Measurements from ENCODE around the gene RDH8. TPM values are rescaled to one million over a fixed set of nuclear protein-coding genes. Genes with fewer than 3 reads are reported as not detected.

Gene RDH8
- total and polyA plus RNA-seq, 10 of the 15 experiments (the other 5 are each of a cell fraction or from before 2014, with no cell fraction given): 0.04 to 0.58 (median 0.05) TPM; not detected in 7

- Histone ChIP-seq H3K4me2 (ENCODE audit: control insufficient read depth, insufficient read depth) (no peak overlapping the region), H3K79me2 (ENCODE audit: control insufficient read depth, insufficient read depth, low read length) (no peaks in the 10 kb centered on the region), H3K36me3 (ENCODE audit: control insufficient read depth in 2 of 2, insufficient read depth in 2 of 2, low read length in 1 of 2) (no peaks in the 10 kb centered on the region), H3K9me3 (replicated peaks; ENCODE audit: control insufficient read depth, insufficient read depth, low read length) (no peaks in the 10 kb centered on the region), H3K9ac (ENCODE audit: control insufficient read depth, insufficient read depth, low read length) (no peak overlapping the region), H3K27ac (ENCODE audit: control insufficient read depth, insufficient read depth) (no peak overlapping the region), H2AFZ (ENCODE audit: control insufficient read depth, low read depth, low read length) (no peak overlapping the region), H3K27me3 (replicated peaks in 1 of 2; ENCODE audit: control insufficient read depth in 2 of 2, insufficient read depth in 2 of 2, low read length in 1 of 2) (no peaks in the 10 kb centered on the region), H3K4me1 (ENCODE audit: control insufficient read depth, insufficient read depth, low read length) (no peaks in the 10 kb centered on the region), H4K20me1 (ENCODE audit: control insufficient read depth, insufficient read depth) (no peaks in the 10 kb centered on the region), H3K4me3 (no peak overlapping the region)
- TF ChIP-seq MXI1 (IDR thresholded peaks at IDR 0.05; ENCODE audit: low read depth, low read length): no peak
- TF ChIP-seq HCFC1 (IDR thresholded peaks at IDR 0.05; ENCODE audit: low read length): no peak
- no peak for TF ChIP-seq JUNB (IDR thresholded peaks at IDR 0.05)
- TF ChIP-seq ZBED1 (IDR thresholded peaks at IDR 0.05; ENCODE audit: borderline replicate concordance): no peak
- TF ChIP-seq MTA2 (IDR thresholded peaks at IDR 0.05; ENCODE audit: low read depth): no peak
- TF ChIP-seq RCOR1 (conservative IDR thresholded peaks at IDR 0.05; ENCODE audit: low read depth, low read length): no peak
- no peak for TF ChIP-seq GABPA (IDR thresholded peaks at IDR 0.05; ENCODE audit: low read depth)
- no peak for TF ChIP-seq EED (IDR thresholded peaks at IDR 0.05; ENCODE audit: low read depth)
- TF ChIP-seq ESRRA (IDR thresholded peaks at IDR 0.05; ENCODE audit: low read length): no peak
- TF ChIP-seq JUND (IDR thresholded peaks at IDR 0.05; ENCODE audit: low read depth, low read length): no peak
- TF ChIP-seq HDAC2 (IDR thresholded peaks at IDR 0.05): no peak
- TF ChIP-seq SMAD1 (IDR thresholded peaks at IDR 0.05; ENCODE audit: low read depth, partially characterized antibody): no peak
- no peak for TF ChIP-seq ETV6 (conservative IDR thresholded peaks at IDR 0.05 in 1 of 2, IDR thresholded peaks at IDR 0.05 in 1 of 2; ENCODE audit: borderline replicate concordance in 1 of 2, low read depth in 1 of 2)
- no peak for TF ChIP-seq POLR2A (IDR thresholded peaks at IDR 0.05; ENCODE audit: low read depth, low read length)
- no peak for TF ChIP-seq SIN3A (IDR thresholded peaks at IDR 0.05; ENCODE audit: low read depth, low read length)
- no peak for TF ChIP-seq SMC3 (IDR thresholded peaks at IDR 0.05; ENCODE audit: borderline replicate concordance, low read length)
- TF ChIP-seq TCF7 (IDR thresholded peaks at IDR 0.05; ENCODE audit: borderline replicate concordance): no peak
- no peak for TF ChIP-seq CHD1 (IDR thresholded peaks at IDR 0.05; ENCODE audit: low read depth, low read length)
- no peak for TF ChIP-seq PAX8 (IDR thresholded peaks at IDR 0.05)
- TF ChIP-seq TAF1 (IDR thresholded peaks at IDR 0.05; ENCODE audit: borderline replicate concordance, low read depth, low read length): no peak
- POLR2A ChIA-PET: no interaction called here
- WGBS (ENCODE audit: insufficient coverage, insufficient replicate concordance, low lambda C conversion rate, missing lambda C conversion rate): 43% methylated on average over 4 of the region's 4 CpGs
- no peak for ATAC-seq
- FAIRE-seq: no peak
- SMC1A ChIA-PET (ENCODE audit: uncharacterized antibody, unreplicated experiment): interaction anchor here (0.7 to 1.8 kb wide), 2 partner anchors 16 to 811 kb away, joined by 3 to 5 read pairs; no protein-coding TSS in a partner anchor
- no peak for DNase-seq (ENCODE audit: low read depth, low spot score)
- intact Hi-C loops (cut with micrococcal nuclease; ENCODE audit: unreplicated experiment) (no loop called here), in situ Hi-C loops (cut with MboI) (no loop called here)
- CTCF ChIA-PET: interaction anchor here (0.6 to 2.1 kb wide), 3 partner anchors 16 to 111 kb away, joined by 3 to 6 read pairs (median 5); no protein-coding TSS in a partner anchor
- RAD21 ChIA-PET (ENCODE audit: unreplicated experiment): no interaction called here
- BruUV-seq (replicated peaks): no TSS peak
Measured at GRCh38 chr19:10043286-10043927, 30.1 kb downstream of the RDH8 start.

All from GM12878 (cell line).